GM23338 (cell line): ENCODE measurements around the gene CLCN6. TPM values are rescaled to one million over a fixed set of nuclear protein-coding genes. Genes with fewer than 3 reads are reported as not detected.
"Not testable (repeated sequence)": the region's sequence is repeated elsewhere in the genome, so short reads cannot be mapped to it uniquely, and the experiment has no call there.

Source experiments
- ATAC-seq: fragments of 200-7000 bp; cut with Tn5 transposase; 3 replicates; pipeline ENCODE4 v1.9.1; 2020
- DNase-seq: peaks from one replicate; pipeline ENCODE4 v3.0.0-alpha.2; 2015; ENCODE audit warnings: low spot score
- H2AFZ ChIP-seq: fragments of 200-600 bp; sonication (generic); 2 replicates; pipeline ENCODE4 v1.8.0; 2016; ENCODE audit warnings: antibody characterized with exemption, mild to moderate bottlenecking, moderate library complexity
- H3F3A ChIP-seq: fragments of 200-600 bp; sonication (generic); replicated peaks from 2 replicates; pipeline ENCODE4 v1.8.0; 2017; ENCODE audit warnings: antibody characterized with exemption, mixed run types, low read depth
- H3K27ac ChIP-seq: fragments of 200-600 bp; sonication (generic); 2 replicates; pipeline ENCODE4 v1.6.1; 2016; ENCODE audit warnings: low read depth
- H3K27me3 ChIP-seq: fragments of 200-600 bp; sonication (generic); 2 replicates; pipeline ENCODE4 v1.8.0; 2016; ENCODE audit warnings: mild to moderate bottlenecking, mixed run types, moderate library complexity; ENCODE audit not compliant: insufficient read depth
- H3K36me3 ChIP-seq: fragments of 200-600 bp; sonication (generic); 2 replicates; pipeline ENCODE4 v1.8.0; 2016; ENCODE audit warnings: mild to moderate bottlenecking; ENCODE audit not compliant: insufficient read depth
- H3K4me1 ChIP-seq: fragments of 200-600 bp; sonication (generic); 2 replicates; pipeline ENCODE4 v1.8.0; 2016; ENCODE audit warnings: mild to moderate bottlenecking, moderate library complexity; ENCODE audit not compliant: insufficient read depth
- H3K4me2 ChIP-seq: fragments of 200-600 bp; sonication (generic); 2 replicates; pipeline ENCODE4 v1.7.1; 2017; ENCODE audit warnings: mixed run types
- H3K4me3 ChIP-seq: fragments of 200-600 bp; sonication (generic); 2 replicates; pipeline ENCODE4 v1.6.1; 2016; ENCODE audit warnings: mixed run types
- H3K79me2 ChIP-seq: fragments of 200-600 bp; sonication (generic); replicated peaks from 2 replicates; pipeline ENCODE4 v1.8.0; 2017; ENCODE audit warnings: mild to moderate bottlenecking; ENCODE audit not compliant: insufficient read depth
- H3K9me2 ChIP-seq: fragments of 200-600 bp; sonication (generic); 2 replicates; pipeline ENCODE4 v1.8.0; 2017; ENCODE audit not compliant: insufficient read depth
- H4K20me1 ChIP-seq: fragments of 200-600 bp; sonication (generic); replicated peaks from 2 replicates; pipeline ENCODE4 v1.8.0; 2017; ENCODE audit warnings: mild to moderate bottlenecking; ENCODE audit not compliant: insufficient read depth
- H3K27ac Mint-ChIP-seq: 2 replicates; pipeline ENCODE4 v1.8.0; 2020; ENCODE audit warnings: inconsistent platforms, mild to moderate bottlenecking, moderate library complexity, mixed read lengths
- H3K27me3 Mint-ChIP-seq: 3 replicates; pipeline ENCODE4 v1.8.0; 2022; ENCODE audit warnings: low read depth, mild to moderate bottlenecking, moderate library complexity, mixed read lengths, inconsistent platforms; ENCODE audit not compliant: insufficient read depth, poor library complexity
- H3K36me3 Mint-ChIP-seq: 3 replicates; pipeline ENCODE4 v1.8.0; 2021; ENCODE audit warnings: low read depth, mild to moderate bottlenecking, inconsistent platforms, moderate library complexity, mixed read lengths
- H3K4me1 Mint-ChIP-seq: 3 replicates; pipeline ENCODE4 v1.8.0; 2020; ENCODE audit warnings: mild to moderate bottlenecking, inconsistent platforms, mixed read lengths
- H3K4me3 Mint-ChIP-seq: 3 replicates; pipeline ENCODE4 v1.8.0; 2021; ENCODE audit warnings: moderate library complexity, mild to moderate bottlenecking, inconsistent platforms, mixed read lengths
- H3K9me3 Mint-ChIP-seq: 3 replicates; pipeline ENCODE4 v1.8.0; 2020; ENCODE audit warnings: moderate library complexity, mild to moderate bottlenecking, inconsistent platforms, mixed read lengths
- CTCF ChIP-seq, 2 experiments: fragments of 200-600 bp in 1 of 2; sonication (generic) in 1 of 2; conservative IDR thresholded peaks; 2 replicates each; pipeline versions ENCODE4 v1.5.1 to v1.6.1; 2016 to 2017; ENCODE audit warnings: antibody characterized with exemption in 2 of 2, low read depth in 2 of 2, mild to moderate bottlenecking in 2 of 2, moderate library complexity in 1 of 2
- POLR2AphosphoS5 ChIP-seq: IDR thresholded peaks from 2 replicates; pipeline ENCODE4 v1.6.1; 2016; ENCODE audit warnings: antibody characterized with exemption, low read depth
- ZNF331 ChIP-seq: fragments of 250-450 bp; sonication (Bioruptor Pico); IDR thresholded peaks from 2 replicates; pipeline ENCODE4 v1.5.0; 2020; ENCODE audit warnings: low read depth, mild to moderate bottlenecking, moderate library complexity
- polyA plus RNA-seq: library from polyadenylated mRNA; unstranded; fragments of >200 nt; fragmentation: Nextera tagmentation; extraction: Ambion mirVana; gene quantifications from 2 replicates; pipeline ENCODE4 v1.2.1, GENCODE V29; 2016
- total RNA-seq: library from RNA; depleted of rRNA; stranded (reverse); fragments of >200 nt; shearing (Covaris generic); gene quantifications from 2 replicates; pipeline ENCODE4 v1.2.3, GENCODE V29; 2014

Gene CLCN6
- total and polyA plus RNA-seq, 2 experiments from 2014 or later, result 16.0 to 22.6 TPM

- Mint-ChIP-seq H3K9me3 (peaks cover 2% of the 10 kb centered on the region; the same call in 1 of the 3 replicates), H3K4me1 (peaks cover 46% of the 10 kb centered on the region), H3K27me3 (peaks cover 10% of the 10 kb centered on the region), H3K36me3 (peaks cover 34% of the 10 kb centered on the region), H3K27ac (peak overlapping the region; percentile 88), H3K4me3 (peak overlapping the region; percentile 92)
- no peaks in the 10 kb centered on the region; the same call in 1 of the 2 replicates for H4K20me1 ChIP-seq
- TF ChIP-seq CTCF (conservative IDR thresholded peaks at IDR 0.05; ENCODE audit: low read depth in 2 of 2) (0 out of 4 replicates have a peak, but pooled peaks of 1 of the 2 experiments have one; percentile 4), ZNF331 (CRISPR knock-in tag) (no peak), POLR2AphosphoS5 (peak; percentile 78)
- peak overlapping the region; percentile 98 for H3K4me3 ChIP-seq
- H3K4me2 ChIP-seq, result peak overlapping the region; percentile 100
- H3K79me2 ChIP-seq, result peaks cover 31% of the 10 kb centered on the region
- peaks cover 36% of the 10 kb centered on the region for H3K4me1 ChIP-seq
- peaks cover 22% of the 10 kb centered on the region; the same call in 1 of the 2 replicates for H3F3A ChIP-seq
- no peaks in the 10 kb centered on the region for H3K27me3 ChIP-seq
- no peaks in the 10 kb centered on the region; the same call in 1 of the 2 replicates for H3K36me3 ChIP-seq
- no peaks in the 10 kb centered on the region for H3K9me2 ChIP-seq
- peak; percentile 68 for ATAC-seq
- 0 out of 2 replicates have a peak overlapping the region, but pooled peaks have one; percentile 63 for H2AFZ ChIP-seq
- H3K27ac ChIP-seq, result peak overlapping the region; percentile 94
- peak; percentile 97 for DNase-seq
Measured at GRCh38 chr1:11802973-11803885, 2.8 kb upstream of the CLCN6 start.

DNA sequence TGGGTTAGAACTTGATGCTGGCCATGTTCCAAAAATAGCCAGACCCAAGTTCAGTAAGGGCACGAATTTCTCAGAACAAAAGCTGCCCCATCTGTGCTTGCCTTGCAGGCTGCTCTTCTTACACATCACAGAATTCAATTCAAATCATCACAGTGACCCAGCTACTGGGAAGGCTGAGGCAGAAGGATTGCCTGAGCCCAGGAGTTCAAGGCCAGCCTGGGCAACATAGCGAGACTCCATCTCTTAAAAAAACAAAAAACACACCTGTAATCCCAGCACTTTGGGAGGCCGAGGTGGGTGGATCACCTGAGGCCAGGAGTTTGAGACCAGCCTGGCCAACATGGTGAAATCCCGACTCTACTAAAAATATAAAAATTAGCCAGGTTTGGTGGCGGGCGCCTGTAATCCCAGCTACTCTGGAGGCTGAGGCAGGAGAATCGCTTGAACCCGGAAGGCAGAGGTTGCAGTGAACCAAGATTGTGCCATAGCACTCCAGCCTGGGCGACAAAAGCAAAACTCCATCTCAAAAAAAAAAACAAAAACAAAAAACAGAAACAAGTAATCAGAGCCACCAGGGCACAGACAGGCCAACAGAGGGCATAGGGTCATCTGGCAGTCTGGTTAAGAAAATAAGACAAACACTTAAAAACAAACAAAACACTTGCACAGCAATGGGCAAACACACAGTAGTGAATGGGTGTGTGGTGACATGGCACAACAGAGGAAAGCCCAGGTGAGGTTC is 1.9 kb upstream of the CLCN6 start:
- not testable (repeated sequence) for H3K36me3 ChIP-seq, H3K9me3 Mint-ChIP-seq, H3K9me2 ChIP-seq, DNase-seq, H2AFZ ChIP-seq, H4K20me1 ChIP-seq, ATAC-seq, H3K27me3 ChIP-seq
- H3K4me1 ChIP-seq, result peaks cover 36% of the 10 kb centered on the region
- peaks cover 40% of the 10 kb centered on the region for H3K79me2 ChIP-seq
- Mint-ChIP-seq H3K4me1 (peaks cover 51% of the 10 kb centered on the region), H3K27me3 (peaks cover 11% of the 10 kb centered on the region), H3K4me3 (peak overlapping the region; percentile 92), H3K27ac (peak overlapping the region; percentile 88), H3K36me3 (peaks cover 37% of the 10 kb centered on the region)
- peaks cover 22% of the 10 kb centered on the region; the same call in 1 of the 2 replicates for H3F3A ChIP-seq
- peak overlapping the region; percentile 98 for H3K4me3 ChIP-seq
- peak overlapping the region; percentile 94 for H3K27ac ChIP-seq
- peak overlapping the region; percentile 100 for H3K4me2 ChIP-seq
